ENCODE data around the gene VAC14. TPM values are rescaled to one million over a fixed set of nuclear protein-coding genes. Genes with fewer than 3 reads are reported as not detected.

VAC14 gene
- total RNA-seq, 1 experiment from 2014 or later: 60.9 TPM

GRCh38 chr16:70721202-70721963 is 79.6 kb downstream of the VAC14 start:
- in situ Hi-C loops (cut with HindIII; ENCODE audit: low pct_unique_long_range_greater_than_20kb, low sequenced_read_pairs): no loop called here
- DNase-seq (ENCODE audit: low read depth, low spot score): no peak

- in situ Hi-C loops (cut with HindIII; ENCODE audit: low pct_unique_long_range_greater_than_20kb, low sequenced_read_pairs): no loop called here
- no peak for DNase-seq (ENCODE audit: low read depth, low spot score)
Measured at GRCh38 chr16:70720425-70721201, 80.3 kb downstream of the VAC14 start.

- in situ Hi-C loops (cut with HindIII; ENCODE audit: low pct_unique_long_range_greater_than_20kb, low sequenced_read_pairs): no loop called here
- DNase-seq (ENCODE audit: low read depth, low spot score): no peak
Measured at GRCh38 chr16:70717065-70717464, 83.9 kb downstream of the VAC14 start.

- DNase-seq (ENCODE audit: low read depth, low spot score): no peak
- in situ Hi-C loops (cut with HindIII; ENCODE audit: low pct_unique_long_range_greater_than_20kb, low sequenced_read_pairs): no loop called here
Measured at GRCh38 chr16:70715860-70716357, 85.0 kb downstream of the VAC14 start.

GRCh38 chr16:70715055-70715858 is 85.7 kb downstream of the VAC14 start:
- in situ Hi-C loops (cut with HindIII; ENCODE audit: low pct_unique_long_range_greater_than_20kb, low sequenced_read_pairs): no loop called here
- DNase-seq (ENCODE audit: low read depth, low spot score): no peak

- DNase-seq (ENCODE audit: low read depth, low spot score): no peak
- in situ Hi-C loops (cut with HindIII; ENCODE audit: low pct_unique_long_range_greater_than_20kb, low sequenced_read_pairs): no loop called here
Measured at GRCh38 chr16:70714581-70715054, 86.3 kb downstream of the VAC14 start.

- in situ Hi-C loops (cut with HindIII; ENCODE audit: low pct_unique_long_range_greater_than_20kb, low sequenced_read_pairs): no loop called here
- no peak for DNase-seq (ENCODE audit: low read depth, low spot score)
Measured at GRCh38 chr16:70713824-70714223, 87.1 kb downstream of the VAC14 start.

GRCh38 chr16:70713342-70713741 is 87.6 kb downstream of the VAC14 start:
- in situ Hi-C loops (cut with HindIII; ENCODE audit: low pct_unique_long_range_greater_than_20kb, low sequenced_read_pairs): no loop called here
- no peak for DNase-seq (ENCODE audit: low read depth, low spot score)

- DNase-seq (ENCODE audit: low read depth, low spot score): no peak
- in situ Hi-C loops (cut with HindIII; ENCODE audit: low pct_unique_long_range_greater_than_20kb, low sequenced_read_pairs): no loop called here
Measured at GRCh38 chr16:70712942-70713341, 88.0 kb downstream of the VAC14 start.

GRCh38 chr16:70712359-70712758 is 88.6 kb downstream of the VAC14 start:
- DNase-seq (ENCODE audit: low read depth, low spot score): no peak
- in situ Hi-C loops (cut with HindIII; ENCODE audit: low pct_unique_long_range_greater_than_20kb, low sequenced_read_pairs): no loop called here

- in situ Hi-C loops (cut with HindIII; ENCODE audit: low pct_unique_long_range_greater_than_20kb, low sequenced_read_pairs): no loop called here
- DNase-seq (ENCODE audit: low read depth, low spot score): no peak
Measured at GRCh38 chr16:70711211-70712031, 89.5 kb downstream of the VAC14 start.

GRCh38 chr16:70710422-70711210 is 90.3 kb downstream of the VAC14 start:
- in situ Hi-C loops (cut with HindIII; ENCODE audit: low pct_unique_long_range_greater_than_20kb, low sequenced_read_pairs): no loop called here

GRCh38 chr16:70709942-70710341 is 91.0 kb downstream of the VAC14 start:
- DNase-seq (ENCODE audit: low read depth, low spot score): no peak
- in situ Hi-C loops (cut with HindIII; ENCODE audit: low pct_unique_long_range_greater_than_20kb, low sequenced_read_pairs): no loop called here

More at GRCh38 chr16:70710422-70711210, 90.3 kb downstream of the VAC14 start:
- no peak for DNase-seq (ENCODE audit: low read depth, low spot score)

- no peak for DNase-seq (ENCODE audit: low read depth, low spot score)
- in situ Hi-C loops (cut with HindIII; ENCODE audit: low pct_unique_long_range_greater_than_20kb, low sequenced_read_pairs): no loop called here
Measured at GRCh38 chr16:70709457-70709856, 91.5 kb downstream of the VAC14 start.

GRCh38 chr16:70708366-70709246 is 92.4 kb downstream of the VAC14 start:
- in situ Hi-C loops (cut with HindIII; ENCODE audit: low pct_unique_long_range_greater_than_20kb, low sequenced_read_pairs): no loop called here

More at GRCh38 chr16:70708366-70709246, 92.4 kb downstream of the VAC14 start:
- DNase-seq (ENCODE audit: low read depth, low spot score): no peak
